GM12801 (cell line): Measurements from ENCODE around the gene PPP2R2D.

ENCODE experiments used
- CTCF ChIP-seq: IDR thresholded peaks from one replicate; pipeline ENCODE4 v1.5.1; 2011; ENCODE audit warnings: control low read depth; ENCODE audit not compliant: insufficient read length; ENCODE audit errors: extremely low read depth

PPP2R2D gene

GRCh38 chr10:131900350-131901152, at the start of gene PPP2R2D:
Gene PPP2R2D, plus strand, starts transcription at chr10:131901008. Its CDS starts 141 bp downstream, at chr10:131901149.
- TF ChIP-seq CTCF: no peak

GRCh38 chr10:131851346-131851745, 49.5 kb upstream of the PPP2R2D start:
- no peak for TF ChIP-seq CTCF

DNA sequence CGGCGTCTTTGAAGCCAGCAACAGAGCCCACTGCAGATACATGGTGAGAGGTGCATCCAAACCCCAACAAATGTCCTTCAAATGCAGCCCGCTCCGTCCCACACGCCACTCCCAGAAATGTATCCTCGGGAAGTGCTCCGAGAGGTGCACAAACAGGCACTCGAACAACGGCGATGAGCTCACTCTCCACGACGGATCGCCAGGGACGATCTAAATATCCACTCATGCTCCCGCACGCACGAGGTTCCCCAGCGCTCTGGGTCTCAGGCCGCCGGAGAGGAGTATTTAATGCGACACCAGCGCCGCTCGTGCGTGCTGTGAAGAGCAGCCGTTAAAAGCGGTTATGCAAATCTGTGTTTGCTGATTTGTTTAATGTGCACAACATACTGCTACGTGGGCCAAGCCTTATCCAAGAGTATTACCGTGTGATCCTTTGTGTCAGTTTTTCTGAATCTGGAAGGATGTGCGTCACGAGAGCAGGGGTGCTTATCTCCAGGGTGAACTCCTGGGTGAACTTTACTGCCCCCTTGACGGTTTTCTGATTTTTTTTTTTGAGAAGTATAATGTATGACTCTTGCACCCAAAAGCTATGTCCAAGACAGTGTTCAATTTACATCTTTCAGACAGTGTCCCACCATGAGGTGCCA, 48.5 kb upstream of the PPP2R2D start:
- no peak for TF ChIP-seq CTCF

DNA sequence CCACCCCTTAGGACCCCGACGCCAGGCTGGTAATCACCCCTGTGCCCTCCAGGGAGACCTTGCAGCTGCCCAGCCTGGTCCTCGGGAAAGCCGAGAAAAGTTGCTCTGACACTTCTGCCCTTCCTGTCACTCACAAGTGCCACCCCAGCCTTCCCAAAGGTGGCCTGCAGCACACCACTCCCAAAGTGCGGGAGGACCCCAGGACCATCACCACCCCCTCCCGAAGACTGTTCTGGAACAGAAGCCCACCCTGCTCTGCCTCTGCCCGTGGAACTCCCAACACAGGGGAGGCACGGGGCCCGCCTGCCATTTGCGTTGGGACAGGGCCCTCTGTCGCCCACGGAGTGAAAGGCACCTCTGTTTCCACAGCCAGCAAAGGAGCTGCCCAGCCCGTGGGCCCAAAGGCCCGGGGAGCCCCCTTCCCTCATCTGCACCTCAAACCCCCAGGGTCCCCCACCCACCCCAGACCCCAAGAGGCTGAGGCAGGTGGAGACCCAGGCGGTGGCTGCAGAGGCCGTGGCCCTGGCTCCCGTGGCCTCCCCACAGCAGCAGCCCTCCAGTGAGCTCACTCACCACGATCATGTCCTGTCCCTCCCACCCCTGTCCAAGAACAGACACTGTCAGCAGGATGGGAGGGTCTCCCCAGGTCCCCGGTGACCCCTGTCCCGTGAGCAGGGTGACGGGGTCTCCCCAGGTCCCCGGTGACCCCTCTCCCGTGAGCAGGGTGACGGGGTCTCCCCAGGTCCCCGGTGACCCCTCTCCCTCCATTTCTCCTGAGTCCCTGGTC, 47.8 kb upstream of the PPP2R2D start:
- TF ChIP-seq CTCF: no peak

DNA sequence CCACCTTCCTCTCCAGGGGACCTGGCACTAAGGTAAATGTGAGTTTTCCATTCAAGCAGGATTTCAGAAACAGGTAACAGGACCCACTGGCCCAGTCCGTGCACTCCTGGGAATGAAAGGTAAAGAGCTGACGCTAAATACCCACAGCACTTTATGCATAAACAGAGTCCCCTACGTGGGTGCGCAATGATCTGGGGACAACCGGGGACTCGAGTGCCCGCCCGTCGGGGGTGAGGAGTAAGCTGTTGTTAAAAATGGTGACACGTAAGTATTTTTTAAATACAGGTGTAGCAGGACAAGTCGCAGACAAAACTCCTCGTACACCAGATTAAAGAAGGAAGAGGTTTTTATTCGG, 47.2 kb upstream of the PPP2R2D start:
- no peak for TF ChIP-seq CTCF

GRCh38 chr10:131854579-131855335, 46.1 kb upstream of the PPP2R2D start:
- no peak for TF ChIP-seq CTCF
